ENCODE measurements around the gene RALGDS.

- TF ChIP-seq, protein P1, sequence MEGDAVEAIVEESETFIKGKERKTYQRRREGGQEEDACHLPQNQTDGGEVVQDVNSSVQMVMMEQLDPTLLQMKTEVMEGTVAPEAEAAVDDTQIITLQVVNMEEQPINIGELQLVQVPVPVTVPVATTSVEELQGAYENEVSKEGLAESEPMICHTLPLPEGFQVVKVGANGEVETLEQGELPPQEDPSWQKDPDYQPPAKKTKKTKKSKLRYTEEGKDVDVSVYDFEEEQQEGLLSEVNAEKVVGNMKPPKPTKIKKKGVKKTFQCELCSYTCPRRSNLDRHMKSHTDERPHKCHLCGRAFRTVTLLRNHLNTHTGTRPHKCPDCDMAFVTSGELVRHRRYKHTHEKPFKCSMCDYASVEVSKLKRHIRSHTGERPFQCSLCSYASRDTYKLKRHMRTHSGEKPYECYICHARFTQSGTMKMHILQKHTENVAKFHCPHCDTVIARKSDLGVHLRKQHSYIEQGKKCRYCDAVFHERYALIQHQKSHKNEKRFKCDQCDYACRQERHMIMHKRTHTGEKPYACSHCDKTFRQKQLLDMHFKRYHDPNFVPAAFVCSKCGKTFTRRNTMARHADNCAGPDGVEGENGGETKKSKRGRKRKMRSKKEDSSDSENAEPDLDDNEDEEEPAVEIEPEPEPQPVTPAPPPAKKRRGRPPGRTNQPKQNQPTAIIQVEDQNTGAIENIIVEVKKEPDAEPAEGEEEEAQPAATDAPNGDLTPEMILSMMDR (IDR thresholded peaks at IDR 0.05), result no peak
- TF ChIP-seq POLR2A (IDR thresholded peaks at IDR 0.05), result no peak
Observed at GRCh38 chr9:133132174-133132573, 11.1 kb upstream of the RALGDS start.

Data from right lobe of liver (tissue), 4 donors.